ENCODE measurements around the gene GTPBP6.

GRCh38 chrX:352582-353314 lies 34.2 kb upstream of the GTPBP6 start:
- no peak for TF ChIP-seq POLR2A (IDR thresholded peaks at IDR 0.05; ENCODE audit: low read depth, low read length)
- TF ChIP-seq POLR2AphosphoS5 (IDR thresholded peaks at IDR 0.05; ENCODE audit: low read depth, low read length), result no peak
- TF ChIP-seq TAF1 (IDR thresholded peaks at IDR 0.05; ENCODE audit: borderline replicate concordance, low read depth, low read length), result no peak
